Measurements from ENCODE around the gene TSSC4.

The TSSC4 gene

DNA sequence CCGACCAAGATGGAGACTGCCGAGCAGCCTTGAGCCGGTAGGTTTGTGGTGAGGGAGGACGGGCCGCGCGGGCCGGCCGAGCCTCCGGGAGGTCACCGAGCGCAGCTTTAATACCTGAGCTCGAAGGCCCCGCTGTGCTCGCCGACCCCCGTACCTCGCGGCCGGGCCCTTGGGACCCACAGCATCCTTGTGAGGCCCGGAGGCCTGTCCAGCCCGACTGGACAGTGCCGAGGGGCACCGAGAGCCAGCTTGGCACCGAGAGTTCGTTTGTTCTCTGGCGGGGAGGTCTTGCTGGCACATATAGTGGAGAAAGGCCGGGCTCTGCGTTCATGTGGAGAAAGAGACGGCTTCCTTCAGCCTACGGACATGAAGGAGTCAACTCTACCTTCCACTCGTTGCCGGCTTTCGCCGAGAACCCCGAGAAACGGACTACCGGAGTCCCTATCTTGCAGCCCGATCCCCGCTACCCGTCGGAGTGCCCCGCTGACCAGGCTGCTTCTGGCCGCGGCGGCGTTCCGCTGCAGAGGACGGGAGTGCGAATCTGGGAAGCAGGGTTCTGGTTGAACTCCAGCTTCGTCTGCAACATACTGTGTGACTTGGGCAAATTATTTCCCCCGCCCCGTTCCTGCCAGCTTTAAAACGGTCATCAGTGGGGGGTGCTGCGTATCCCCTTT is 349 bp downstream of the TSSC4 start:
- H3K9me2 ChIP-seq (ENCODE audit: low read depth, low read length), result no peaks in the 10 kb centered on the region
- no peak for TF ChIP-seq CTCF (IDR thresholded peaks at IDR 0.05; ENCODE audit: low read length)
- no peak for TF ChIP-seq EZH2 (IDR thresholded peaks at IDR 0.05; ENCODE audit: borderline replicate concordance, low read length)
- H3K27me3 ChIP-seq (ENCODE audit: insufficient read depth, low read length), result no peaks in the 10 kb centered on the region
- no peaks in the 10 kb centered on the region for H3K9me3 ChIP-seq (ENCODE audit: low read length)
- H3K79me2 ChIP-seq (ENCODE audit: insufficient read depth, low read length), result no peaks in the 10 kb centered on the region
- peak overlapping the region; percentile 95 for H3K9ac ChIP-seq (ENCODE audit: low read length)
- no peak overlapping the region for H2AFZ ChIP-seq (ENCODE audit: low read length)
- H3K4me2 ChIP-seq (ENCODE audit: low read length), result peak overlapping the region; percentile 79
- H3F3A ChIP-seq (ENCODE audit: insufficient read depth, low read length), result no peaks in the 10 kb centered on the region
- peaks cover 38% of the 10 kb centered on the region for H3K36me3 ChIP-seq (ENCODE audit: insufficient read depth, low read length)
- H3K4me1 ChIP-seq (ENCODE audit: insufficient read depth, low read length, severe bottlenecking), result peaks cover 21% of the 10 kb centered on the region
- no peaks in the 10 kb centered on the region for H4K20me1 ChIP-seq (ENCODE audit: insufficient read depth, low read length)
- peak overlapping the region; percentile 86 for H3K4me3 ChIP-seq (ENCODE audit: low read depth, low read length, poor library complexity, severe bottlenecking)
- H3K27ac ChIP-seq (ENCODE audit: low read depth, low read length, poor library complexity, severe bottlenecking), result peak overlapping the region; percentile 22

GRCh38 chr11:2401436-2401984 is 960 bp downstream of the TSSC4 start:
- no peak overlapping the region for H2AFZ ChIP-seq (ENCODE audit: low read length)
- TF ChIP-seq CTCF (IDR thresholded peaks at IDR 0.05; ENCODE audit: low read length) (peak; percentile 45), EZH2 (IDR thresholded peaks at IDR 0.05; ENCODE audit: borderline replicate concordance, low read length) (no peak)

DNA sequence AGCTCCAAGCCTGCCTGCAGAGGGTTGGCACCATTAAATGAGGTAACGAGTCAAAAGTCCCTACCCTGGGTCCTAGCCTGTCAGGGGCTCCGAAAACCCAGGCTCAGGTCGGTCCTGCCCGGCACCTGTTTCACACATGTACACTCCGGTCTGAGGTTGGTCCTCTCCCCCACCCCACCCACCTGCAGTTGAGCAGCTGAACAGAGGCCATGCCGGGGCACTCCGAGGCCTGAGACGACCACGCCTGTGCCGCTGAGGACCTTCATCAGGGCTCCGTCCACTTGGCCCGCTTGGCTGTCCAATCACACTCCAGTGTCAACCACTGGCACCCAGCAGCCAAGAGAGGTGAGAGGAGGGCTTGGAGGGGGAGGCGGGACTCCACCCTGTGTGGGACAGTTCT is 1.6 kb downstream of the TSSC4 start:
- Histone ChIP-seq H3K9me2 (ENCODE audit: low read depth, low read length) (no peaks in the 10 kb centered on the region), H3K36me3 (ENCODE audit: insufficient read depth, low read length) (peaks cover 26% of the 10 kb centered on the region), H2AFZ (ENCODE audit: low read length) (no peak overlapping the region), H3K9me3 (ENCODE audit: low read length) (no peaks in the 10 kb centered on the region), H3K4me2 (ENCODE audit: low read length) (peak overlapping the region; percentile 79; the same call in 1 of the 2 replicates), H3F3A (ENCODE audit: insufficient read depth, low read length) (no peaks in the 10 kb centered on the region), H3K27ac (ENCODE audit: low read depth, low read length, poor library complexity, severe bottlenecking) (no peak overlapping the region), H4K20me1 (ENCODE audit: insufficient read depth, low read length) (no peaks in the 10 kb centered on the region), H3K27me3 (ENCODE audit: insufficient read depth, low read length) (no peaks in the 10 kb centered on the region), H3K79me2 (ENCODE audit: insufficient read depth, low read length) (no peaks in the 10 kb centered on the region), H3K4me1 (ENCODE audit: insufficient read depth, low read length, severe bottlenecking) (peaks cover 21% of the 10 kb centered on the region), H3K4me3 (ENCODE audit: low read depth, low read length, poor library complexity, severe bottlenecking) (peak overlapping the region; percentile 86), H3K9ac (ENCODE audit: low read length) (no peak overlapping the region; the same call in 1 of the 2 replicates)
- TF ChIP-seq EZH2 (IDR thresholded peaks at IDR 0.05; ENCODE audit: borderline replicate concordance, low read length) (no peak), CTCF (IDR thresholded peaks at IDR 0.05; ENCODE audit: low read length) (no peak)

More at GRCh38 chr11:2401436-2401984, 960 bp downstream of the TSSC4 start:
- Histone ChIP-seq H4K20me1 (ENCODE audit: insufficient read depth, low read length) (no peaks in the 10 kb centered on the region), H3K4me2 (ENCODE audit: low read length) (peak overlapping the region; percentile 79), H3K27ac (ENCODE audit: low read depth, low read length, poor library complexity, severe bottlenecking) (no peak overlapping the region), H3K9me3 (ENCODE audit: low read length) (no peaks in the 10 kb centered on the region), H3K4me1 (ENCODE audit: insufficient read depth, low read length, severe bottlenecking) (peaks cover 21% of the 10 kb centered on the region), H3K36me3 (ENCODE audit: insufficient read depth, low read length) (peaks cover 32% of the 10 kb centered on the region), H3K9me2 (ENCODE audit: low read depth, low read length) (no peaks in the 10 kb centered on the region), H3K79me2 (ENCODE audit: insufficient read depth, low read length) (no peaks in the 10 kb centered on the region), H3F3A (ENCODE audit: insufficient read depth, low read length) (no peaks in the 10 kb centered on the region), H3K27me3 (ENCODE audit: insufficient read depth, low read length) (no peaks in the 10 kb centered on the region), H3K4me3 (ENCODE audit: low read depth, low read length, poor library complexity, severe bottlenecking) (peak overlapping the region; percentile 86), H3K9ac (ENCODE audit: low read length) (peak overlapping the region; percentile 95)
